Activated CD4-positive, alpha-beta T cell treated with anti-CD3 and anti-CD28 coated beads, Interleukin-2, amount 10 ng/mL, durations not matched to agents 7 days and 5 days (primary cell): Measurements from ENCODE around the gene ERICH4. TPM values are rescaled to one million over a fixed set of nuclear protein-coding genes. Genes with fewer than 3 reads are reported as not detected.
A peak's percentile ranks its signal among the peaks of the same experiment; 100 is the strongest.

ENCODE experiments used
- CTCF ChIA-PET: fragments of 350-600 bp; sonication (Branson Sonifier 250); formaldehyde crosslinking; loops from one replicate; lab custom pipeline; 2021; ENCODE audit warnings: antibody characterized with exemption; lab: Charles Lee
- POLR2A ChIA-PET: fragments of 350-600 bp; sonication (Branson Sonifier 250); formaldehyde crosslinking; loops from one replicate; lab custom pipeline; 2021; ENCODE audit warnings: antibody characterized with exemption; lab: Charles Lee
- DNase-seq: peaks from one replicate; pipeline ENCODE4 v3.0.0-alpha.2; 2020
- H3K27ac Mint-ChIP-seq: one replicate; pipeline ENCODE4 v1.8.0; 2021; ENCODE audit warnings: mild to moderate bottlenecking, moderate library complexity, mixed read lengths
- H3K27me3 Mint-ChIP-seq: one replicate; pipeline ENCODE4 v1.8.0; 2021; ENCODE audit warnings: mixed read lengths
- H3K36me3 Mint-ChIP-seq: one replicate; pipeline ENCODE4 v1.8.0; 2021; ENCODE audit warnings: low read depth, mixed read lengths
- H3K4me1 Mint-ChIP-seq: one replicate; pipeline ENCODE4 v1.8.0; 2021; ENCODE audit warnings: mixed read lengths
- H3K4me3 Mint-ChIP-seq: one replicate; pipeline ENCODE4 v1.8.0; 2021; ENCODE audit warnings: mild to moderate bottlenecking, moderate library complexity, mixed read lengths
- H3K9me3 Mint-ChIP-seq: one replicate; pipeline ENCODE4 v1.8.0; 2021; ENCODE audit warnings: mixed read lengths
- total RNA-seq, 2 experiments: library from RNA; stranded (reverse); gene quantifications; one replicate each; pipeline ENCODE4 v1.2.3, GENCODE V29; 2021

The ERICH4 gene
- total RNA-seq, 2 experiments from 2014 or later: not detected

DNA sequence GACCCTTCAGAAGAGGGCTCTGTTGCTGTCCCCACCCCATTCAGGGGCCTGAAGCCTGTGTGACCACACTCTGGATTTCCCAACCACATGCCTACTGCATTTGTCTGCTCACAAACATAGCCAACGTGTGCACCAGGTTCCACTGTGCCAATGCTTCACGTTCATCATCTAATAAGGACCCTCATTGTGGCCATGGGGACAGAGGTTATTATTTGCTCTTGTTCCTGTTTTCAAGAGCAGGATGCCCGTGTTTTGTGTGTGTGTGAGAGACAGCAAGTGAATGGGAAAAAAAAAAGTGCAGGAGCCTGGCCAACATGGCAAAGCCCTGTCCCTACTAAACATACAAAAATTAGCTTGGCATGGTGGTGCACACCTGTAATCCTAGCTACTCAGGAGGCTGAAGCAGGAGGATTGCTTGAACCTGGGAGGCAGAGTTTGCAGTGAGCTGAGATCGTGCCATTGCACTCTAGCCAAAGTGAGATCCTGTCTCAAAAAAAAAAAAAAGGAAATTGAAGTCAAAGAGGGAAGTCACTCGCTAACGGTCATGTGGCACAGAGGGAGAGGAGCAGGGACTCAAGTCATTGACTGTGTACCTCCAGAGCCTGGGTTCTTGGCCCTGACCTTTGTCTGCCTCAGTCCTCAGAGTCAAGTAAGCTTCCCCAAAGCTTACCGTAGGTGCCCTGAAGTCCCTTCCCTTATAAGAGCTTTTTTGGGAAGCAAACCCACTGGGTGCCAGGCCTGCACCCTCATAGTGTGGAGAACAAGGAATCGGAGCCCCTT lies 22.7 kb upstream of the ERICH4 start:
- Mint-ChIP-seq H3K36me3 (peaks cover 25% of the 10 kb centered on the region), H3K4me3 (no peak overlapping the region)

DNA sequence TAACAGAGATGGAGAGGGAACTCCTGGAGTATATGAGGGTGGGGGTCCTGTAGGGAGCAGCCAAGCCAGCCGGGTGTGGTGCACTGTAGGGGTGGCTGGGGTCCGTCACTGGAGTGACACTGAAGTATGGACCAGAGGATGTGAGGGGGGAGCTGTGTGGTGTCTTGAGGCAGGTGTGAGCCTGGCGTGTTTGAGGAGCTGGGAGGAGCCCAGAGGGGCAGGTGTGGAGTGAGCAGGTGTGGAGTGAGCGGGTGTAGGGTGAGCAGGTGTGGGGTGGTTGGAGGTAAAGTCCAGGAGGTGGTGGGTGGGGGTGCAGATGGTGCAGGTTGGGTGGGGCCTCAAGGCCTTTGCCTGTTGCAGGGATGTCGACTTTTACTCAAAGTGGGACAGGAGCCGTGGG lies 21.6 kb upstream of the ERICH4 start:
- no peak for DNase-seq
- CTCF ChIA-PET: interaction anchor here (1.5 kb wide), 1 partner anchor 11 kb away, joined by 4 read pairs; no protein-coding TSS in a partner anchor
- POLR2A ChIA-PET: no interaction called here
- Mint-ChIP-seq H3K36me3 (peaks cover 22% of the 10 kb centered on the region), H3K9me3 (no peaks in the 10 kb centered on the region), H3K27me3 (no peaks in the 10 kb centered on the region), H3K27ac (no peak overlapping the region), H3K4me3 (no peak overlapping the region), H3K4me1 (peaks cover 11% of the 10 kb centered on the region)

More for the DNA sequence above, 22.7 kb upstream of the ERICH4 start:
- Mint-ChIP-seq H3K4me1 (peaks cover 8% of the 10 kb centered on the region), H3K27me3 (no peaks in the 10 kb centered on the region), H3K27ac (peak overlapping the region; percentile 54), H3K9me3 (no peaks in the 10 kb centered on the region)
- ChIA-PET POLR2A (interaction anchor here (0.6 kb wide), 1 partner anchor 18 kb away, joined by 3 read pairs; no protein-coding TSS in a partner anchor), CTCF (interaction anchor here (0.6 to 1.5 kb wide), 3 partner anchors 10 to 441 kb away, joined by 4 to 7 read pairs (median 4); no protein-coding TSS in a partner anchor)
- no peak for DNase-seq

DNA sequence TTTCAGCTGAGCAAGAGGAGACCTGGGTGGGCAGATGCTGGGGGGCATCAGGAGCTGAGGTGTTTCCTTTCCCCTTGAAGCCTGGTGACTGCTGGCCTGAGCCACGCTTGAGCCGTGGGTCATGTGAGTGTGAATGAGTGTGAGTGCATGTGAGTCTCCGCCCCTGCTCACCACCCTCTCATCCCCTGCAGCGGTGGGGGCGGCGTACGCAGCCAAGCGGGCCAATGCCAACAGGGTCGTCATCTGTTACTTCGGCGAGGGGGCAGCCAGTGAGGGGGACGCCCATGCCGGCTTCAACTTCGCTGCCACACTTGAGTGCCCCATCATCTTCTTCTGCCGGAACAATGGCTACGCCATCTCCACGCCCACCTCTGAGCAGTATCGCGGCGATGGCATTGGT lies 21.0 kb upstream of the ERICH4 start:
- no peak overlapping the region for H3K4me3 Mint-ChIP-seq
- ChIA-PET POLR2A (no interaction called here), CTCF (no interaction called here)
- H3K36me3 Mint-ChIP-seq: peaks cover 21% of the 10 kb centered on the region
- H3K27ac Mint-ChIP-seq: no peak overlapping the region
- no peak for DNase-seq
- no peaks in the 10 kb centered on the region for H3K27me3 Mint-ChIP-seq
- H3K9me3 Mint-ChIP-seq: no peaks in the 10 kb centered on the region
- peaks cover 18% of the 10 kb centered on the region for H3K4me1 Mint-ChIP-seq

DNA sequence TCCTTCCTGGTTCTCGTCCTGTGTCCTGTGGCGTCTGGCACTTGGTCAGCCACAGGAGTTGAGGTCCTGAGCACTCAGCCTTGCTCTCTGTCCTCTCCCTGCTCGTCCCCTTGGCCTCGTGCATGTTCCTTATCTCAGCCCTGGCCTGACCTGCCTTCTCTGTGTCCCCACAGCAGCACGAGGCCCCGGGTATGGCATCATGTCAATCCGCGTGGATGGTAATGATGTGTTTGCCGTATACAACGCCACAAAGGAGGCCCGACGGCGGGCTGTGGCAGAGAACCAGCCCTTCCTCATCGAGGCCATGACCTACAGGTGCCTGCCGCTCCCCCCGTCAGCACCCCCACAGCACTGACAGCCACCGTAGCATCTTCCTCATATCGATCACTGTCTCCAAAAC lies 20.5 kb upstream of the ERICH4 start:
- ChIA-PET CTCF (no interaction called here), POLR2A (no interaction called here)
- Mint-ChIP-seq H3K36me3 (peaks cover 18% of the 10 kb centered on the region), H3K4me3 (no peak overlapping the region), H3K27me3 (no peaks in the 10 kb centered on the region), H3K27ac (no peak overlapping the region), H3K4me1 (peaks cover 21% of the 10 kb centered on the region), H3K9me3 (no peaks in the 10 kb centered on the region)
- no peak for DNase-seq

DNA sequence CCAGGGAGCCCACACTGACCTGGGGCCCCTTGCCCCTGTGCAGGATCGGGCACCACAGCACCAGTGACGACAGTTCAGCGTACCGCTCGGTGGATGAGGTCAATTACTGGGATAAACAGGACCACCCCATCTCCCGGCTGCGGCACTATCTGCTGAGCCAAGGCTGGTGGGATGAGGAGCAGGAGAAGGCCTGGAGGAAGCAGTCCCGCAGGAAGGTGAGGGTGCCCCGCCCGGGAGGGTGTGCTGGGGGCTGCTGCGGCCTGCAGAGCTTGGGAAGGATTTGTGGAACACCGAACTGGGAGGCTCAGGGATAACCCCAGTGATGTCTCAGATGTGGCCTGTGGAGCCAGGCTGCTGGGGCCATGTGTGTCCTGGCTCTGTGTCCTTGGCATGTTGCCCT lies 20.0 kb upstream of the ERICH4 start:
- H3K36me3 Mint-ChIP-seq: peaks cover 18% of the 10 kb centered on the region
- CTCF ChIA-PET: no interaction called here
- H3K27ac Mint-ChIP-seq: no peak overlapping the region
- POLR2A ChIA-PET: no interaction called here
- no peaks in the 10 kb centered on the region for H3K27me3 Mint-ChIP-seq
- no peak for DNase-seq
- no peaks in the 10 kb centered on the region for H3K9me3 Mint-ChIP-seq
- H3K4me1 Mint-ChIP-seq: peaks cover 26% of the 10 kb centered on the region
- no peak overlapping the region for H3K4me3 Mint-ChIP-seq

DNA sequence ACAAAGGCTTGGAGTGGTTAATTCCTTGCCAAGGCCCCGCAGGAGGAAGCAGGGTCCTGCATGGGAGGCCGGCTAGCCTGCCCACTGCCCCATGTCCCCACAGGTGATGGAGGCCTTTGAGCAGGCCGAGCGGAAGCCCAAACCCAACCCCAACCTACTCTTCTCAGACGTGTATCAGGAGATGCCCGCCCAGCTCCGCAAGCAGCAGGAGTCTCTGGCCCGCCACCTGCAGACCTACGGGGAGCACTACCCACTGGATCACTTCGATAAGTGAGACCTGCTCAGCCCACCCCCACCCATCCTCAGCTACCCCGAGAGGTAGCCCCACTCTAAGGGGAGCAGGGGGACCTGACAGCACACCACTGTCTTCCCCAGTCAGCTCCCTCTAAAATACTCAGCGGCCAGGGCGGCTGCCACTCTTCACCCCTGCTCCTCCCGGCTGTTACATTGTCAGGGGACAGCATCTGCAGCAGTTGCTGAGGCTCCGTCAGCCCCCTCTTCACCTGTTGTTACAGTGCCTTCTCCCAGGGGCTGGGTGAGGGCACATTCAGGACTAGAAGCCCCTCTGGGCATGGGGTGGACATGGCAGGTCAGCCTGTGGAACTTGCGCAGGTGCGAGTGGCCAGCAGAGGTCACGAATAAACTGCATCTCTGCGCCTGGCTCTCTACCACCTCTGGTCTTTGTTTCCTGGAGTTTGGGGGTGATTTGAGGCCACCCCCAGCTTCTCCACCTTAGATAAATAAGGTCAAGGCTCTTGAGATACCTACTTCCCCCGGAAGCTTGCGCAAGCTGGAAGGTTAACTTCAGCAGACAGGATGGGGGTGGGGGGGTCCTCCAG lies 18.4 kb upstream of the ERICH4 start:
- Mint-ChIP-seq H3K4me3 (no peak overlapping the region), H3K27me3 (no peaks in the 10 kb centered on the region), H3K36me3 (peaks cover 20% of the 10 kb centered on the region), H3K27ac (peak overlapping the region; percentile 78), H3K9me3 (no peaks in the 10 kb centered on the region), H3K4me1 (peaks cover 40% of the 10 kb centered on the region)
- ChIA-PET CTCF (interaction anchor here (0.6 to 1.0 kb wide), 3 partner anchors 26 to 217 kb away, joined by 3 to 4 read pairs (median 4); no protein-coding TSS in a partner anchor), POLR2A (no interaction called here)
- DNase-seq: no peak

DNA sequence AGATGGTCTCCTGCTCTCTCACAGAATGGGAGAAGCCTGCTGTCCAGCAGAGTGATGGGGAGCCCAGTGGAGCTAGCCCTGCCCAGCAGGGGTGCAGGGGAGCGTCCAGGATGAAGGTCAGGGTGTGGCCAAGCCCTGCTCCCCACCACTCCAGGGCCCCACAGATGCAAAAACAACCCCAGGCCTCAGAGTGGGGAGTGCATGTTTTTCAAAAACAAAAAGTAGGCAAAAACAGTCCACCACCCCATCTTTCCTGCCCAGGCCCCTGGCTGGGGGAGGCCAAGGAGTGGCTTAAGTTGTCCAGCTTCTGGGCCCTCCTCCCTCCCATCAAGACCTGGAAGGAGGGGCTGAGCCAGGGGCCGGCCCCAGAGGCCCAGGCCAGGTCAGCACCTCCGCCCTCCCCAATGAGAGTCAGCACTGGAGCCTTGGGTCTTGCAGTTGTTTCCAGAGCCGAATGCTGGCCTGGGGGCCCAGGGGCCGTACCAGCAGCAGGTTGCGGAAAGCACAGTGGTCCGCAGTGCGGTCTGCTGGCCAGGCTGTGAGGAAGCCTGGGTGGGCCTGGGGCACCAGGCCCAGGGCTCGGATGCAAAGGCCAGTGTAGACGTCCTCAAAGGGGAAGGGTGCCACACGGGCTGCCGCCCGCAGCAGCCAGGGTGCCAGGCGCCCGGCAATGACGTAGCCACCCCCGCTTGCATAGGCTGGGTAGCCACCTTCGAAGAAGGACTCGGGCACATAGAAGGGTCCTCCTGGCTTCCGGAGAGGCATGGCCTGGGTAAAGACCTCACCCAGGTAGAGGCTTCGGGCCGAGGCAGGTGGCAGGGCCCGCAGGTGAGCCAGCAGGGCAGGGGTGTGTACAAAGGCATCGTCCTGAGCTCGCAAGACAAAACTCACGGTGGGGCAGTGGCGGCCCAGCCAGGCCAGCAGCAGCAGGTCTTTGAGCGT lies 17.5 kb upstream of the ERICH4 start:
- H3K27me3 Mint-ChIP-seq: no peaks in the 10 kb centered on the region
- H3K36me3 Mint-ChIP-seq: peaks cover 12% of the 10 kb centered on the region
- H3K9me3 Mint-ChIP-seq: no peaks in the 10 kb centered on the region
- peaks cover 40% of the 10 kb centered on the region for H3K4me1 Mint-ChIP-seq
- ChIA-PET POLR2A (interaction anchor here (0.7 kb wide), 1 partner anchor 194 kb away, joined by 5 read pairs; no protein-coding TSS in a partner anchor), CTCF (no interaction called here)
- H3K4me3 Mint-ChIP-seq: no peak overlapping the region
- H3K27ac Mint-ChIP-seq: peak overlapping the region; percentile 78
- no peak for DNase-seq

DNA sequence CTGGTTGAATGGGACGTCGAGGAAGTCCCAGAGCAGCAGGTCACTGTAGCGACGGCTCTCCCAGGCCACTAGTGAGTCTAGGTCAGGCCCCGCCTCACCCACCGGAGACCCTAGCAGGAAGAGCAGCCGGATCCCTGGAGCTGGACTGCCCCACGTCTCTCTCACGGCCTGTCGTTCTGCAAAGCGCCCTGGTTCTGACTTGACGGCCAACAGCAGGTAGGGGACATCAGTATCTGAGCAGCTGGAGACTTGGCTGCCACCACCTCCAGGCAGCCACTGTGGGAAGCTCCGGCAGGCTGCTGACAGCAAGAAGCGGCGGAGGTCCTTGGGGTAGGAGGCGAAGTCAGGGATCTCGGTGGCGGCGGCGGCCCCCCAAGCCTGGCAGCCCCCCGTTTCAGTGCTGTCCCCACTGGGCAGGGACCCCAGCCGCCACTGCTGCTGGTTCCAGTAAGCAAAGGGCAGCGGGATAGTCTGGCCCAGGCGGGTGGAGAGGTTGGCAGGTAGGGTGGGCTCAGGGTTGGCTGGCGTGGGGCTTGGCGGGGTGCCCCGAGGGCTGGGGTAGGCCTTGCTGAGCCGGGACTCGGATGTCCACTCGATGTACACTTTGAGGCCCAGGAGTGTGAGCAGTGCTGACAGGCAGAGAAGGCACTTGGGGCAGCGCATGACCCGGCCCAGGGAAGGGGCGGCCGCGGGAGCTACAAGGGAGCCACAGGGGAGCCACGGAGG lies 16.7 kb upstream of the ERICH4 start:
- H3K27me3 Mint-ChIP-seq: no peaks in the 10 kb centered on the region
- H3K4me3 Mint-ChIP-seq: no peak overlapping the region
- peaks cover 9% of the 10 kb centered on the region for H3K36me3 Mint-ChIP-seq
- H3K9me3 Mint-ChIP-seq: no peaks in the 10 kb centered on the region
- ChIA-PET CTCF (no interaction called here), POLR2A (interaction anchor here (0.7 kb wide), 1 partner anchor 193 kb away, joined by 5 read pairs; no protein-coding TSS in a partner anchor)
- peaks cover 42% of the 10 kb centered on the region for H3K4me1 Mint-ChIP-seq
- no peak for DNase-seq
- H3K27ac Mint-ChIP-seq: peak overlapping the region; percentile 77

DNA sequence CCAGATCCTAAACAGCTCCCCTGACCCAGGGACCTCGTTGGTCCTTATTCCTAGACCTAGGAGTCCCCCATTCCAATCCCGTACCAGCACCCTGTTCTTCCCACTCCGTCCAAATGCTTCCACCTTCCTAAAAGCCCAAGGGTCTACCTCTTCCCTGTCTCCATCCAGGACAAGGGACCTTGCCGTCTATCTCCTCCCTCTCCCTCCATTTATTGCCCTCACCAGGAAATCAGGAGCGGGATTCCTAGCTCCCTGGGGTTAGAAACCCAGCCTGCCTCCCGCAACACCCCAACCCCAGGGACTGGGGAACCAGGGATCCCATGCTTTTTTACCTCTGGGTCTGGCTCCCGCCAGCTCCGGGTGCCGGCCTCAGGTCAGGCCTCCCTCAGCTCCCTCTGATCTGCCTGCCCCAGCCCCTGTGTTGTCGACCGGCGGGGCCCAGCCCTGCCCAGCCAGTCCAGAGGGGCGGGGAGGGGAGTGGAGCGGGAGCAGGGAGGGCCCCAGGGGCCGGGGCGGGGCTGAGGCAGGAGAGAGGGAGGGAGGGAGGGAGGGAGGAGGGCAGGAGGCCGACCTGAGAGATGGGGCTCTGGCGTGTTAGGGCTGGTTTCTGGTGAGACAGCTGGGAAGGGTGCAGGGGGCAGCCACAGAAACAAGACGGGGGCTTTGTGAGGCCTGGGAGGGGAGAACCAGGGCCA lies 15.9 kb upstream of the ERICH4 start, which contains the start of gene B3GNT8:
TSS of gene B3GNT8 (minus strand) at position 423 of the 695 bp plus-strand sequence. CDS start 596 bp downstream, outside the sequence.
- ChIA-PET POLR2A (no interaction called here), CTCF (no interaction called here)
- Mint-ChIP-seq H3K9me3 (no peaks in the 10 kb centered on the region), H3K27ac (peak within 1 kb of the TSS; percentile 78), H3K36me3 (peaks cover 11% of the 10 kb centered on the region), H3K27me3 (no peaks in the 10 kb centered on the region), H3K4me3 (peak within 1 kb of the TSS; percentile 73), H3K4me1 (peaks cover 42% of the 10 kb centered on the region)
- peak; percentile 51 for DNase-seq

DNA sequence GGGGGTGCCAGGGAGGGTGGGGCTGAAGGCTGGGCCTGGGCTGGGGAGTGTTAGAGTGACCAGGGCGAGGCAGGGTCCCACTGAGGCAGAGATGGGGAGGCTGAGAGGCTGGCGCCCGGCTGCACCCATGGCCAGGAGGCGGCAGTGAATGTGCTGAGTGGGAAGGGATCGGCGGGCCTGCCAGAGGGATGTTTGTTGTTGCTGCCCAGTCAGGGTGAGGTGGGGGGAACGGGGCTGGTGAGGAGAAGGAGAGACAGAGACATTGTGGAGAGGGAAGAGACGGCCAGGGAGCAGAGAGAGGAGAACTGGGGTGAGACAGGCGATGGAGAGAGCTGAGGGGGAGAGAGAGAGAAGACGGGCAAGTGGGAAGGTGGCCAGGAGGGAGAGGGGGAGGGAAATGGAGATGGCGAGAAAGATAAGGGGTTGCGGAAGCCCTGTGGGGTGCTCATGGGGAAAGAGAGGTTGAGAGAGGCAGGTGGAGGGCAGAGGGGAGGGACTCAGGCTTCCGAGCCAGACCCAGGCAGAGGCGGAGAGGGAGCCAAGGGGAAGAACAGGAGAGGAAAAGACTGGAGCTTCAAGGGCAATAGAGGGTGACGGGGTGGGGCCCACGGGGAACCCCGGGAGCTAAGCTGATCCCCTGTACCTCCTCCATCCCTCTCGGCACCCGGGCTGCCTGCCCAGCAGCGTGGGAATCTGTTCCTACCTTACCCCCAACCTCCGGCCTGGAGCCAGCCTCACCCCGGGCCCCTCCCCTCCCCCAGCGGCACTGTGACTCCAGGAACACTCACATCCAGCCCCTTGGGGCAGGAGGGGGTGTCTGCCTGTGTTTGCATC lies 15.1 kb upstream of the ERICH4 start:
- H3K4me3 Mint-ChIP-seq: peak overlapping the region; percentile 73

More for the DNA sequence above, 15.1 kb upstream of the ERICH4 start:
- ChIA-PET POLR2A (no interaction called here), CTCF (interaction anchor here (0.8 to 1.7 kb wide), 2 partner anchors 11 to 23 kb away, joined by 3 to 4 read pairs; partner anchors contain the start of gene DMAC2)
- Mint-ChIP-seq H3K4me1 (peaks cover 42% of the 10 kb centered on the region), H3K9me3 (no peaks in the 10 kb centered on the region), H3K36me3 (peaks cover 15% of the 10 kb centered on the region), H3K27ac (peak overlapping the region; percentile 78), H3K27me3 (no peaks in the 10 kb centered on the region)
- DNase-seq: peak; percentile 40
